Epithelial cell of proximal tubule (primary cell): ENCODE measurements around the gene PTOV1. TPM values are rescaled to one million over a fixed set of nuclear protein-coding genes. Genes with fewer than 3 reads are reported as not detected.
A peak's percentile ranks its signal among the peaks of the same experiment; 100 is the strongest.

Source experiments
- DNase-seq: peaks from one replicate; pipeline ENCODE4 v3.0.0-alpha.2; 2011; ENCODE audit warnings: low read depth
- H3K4me3 ChIP-seq: 2 replicates; pipeline ENCODE4 v1.5.1; 2011; ENCODE audit warnings: low read depth, mild to moderate bottlenecking, low read length
- total RNA-seq: library from RNA; depleted of rRNA; stranded (reverse); fragments of >200 nt; gene quantifications from 2 replicates; pipeline ENCODE4 v1.2.3, GENCODE V29; 2015
- TF ChIP-seq, protein P1 (sequence below): conservative IDR thresholded peaks from 2 replicates; pipeline ENCODE4 v1.5.1; 2012; ENCODE audit warnings: low read depth, mild to moderate bottlenecking, low read length

PTOV1 gene
- total RNA-seq, 1 donor from 2014 or later: 121 TPM

DNA sequence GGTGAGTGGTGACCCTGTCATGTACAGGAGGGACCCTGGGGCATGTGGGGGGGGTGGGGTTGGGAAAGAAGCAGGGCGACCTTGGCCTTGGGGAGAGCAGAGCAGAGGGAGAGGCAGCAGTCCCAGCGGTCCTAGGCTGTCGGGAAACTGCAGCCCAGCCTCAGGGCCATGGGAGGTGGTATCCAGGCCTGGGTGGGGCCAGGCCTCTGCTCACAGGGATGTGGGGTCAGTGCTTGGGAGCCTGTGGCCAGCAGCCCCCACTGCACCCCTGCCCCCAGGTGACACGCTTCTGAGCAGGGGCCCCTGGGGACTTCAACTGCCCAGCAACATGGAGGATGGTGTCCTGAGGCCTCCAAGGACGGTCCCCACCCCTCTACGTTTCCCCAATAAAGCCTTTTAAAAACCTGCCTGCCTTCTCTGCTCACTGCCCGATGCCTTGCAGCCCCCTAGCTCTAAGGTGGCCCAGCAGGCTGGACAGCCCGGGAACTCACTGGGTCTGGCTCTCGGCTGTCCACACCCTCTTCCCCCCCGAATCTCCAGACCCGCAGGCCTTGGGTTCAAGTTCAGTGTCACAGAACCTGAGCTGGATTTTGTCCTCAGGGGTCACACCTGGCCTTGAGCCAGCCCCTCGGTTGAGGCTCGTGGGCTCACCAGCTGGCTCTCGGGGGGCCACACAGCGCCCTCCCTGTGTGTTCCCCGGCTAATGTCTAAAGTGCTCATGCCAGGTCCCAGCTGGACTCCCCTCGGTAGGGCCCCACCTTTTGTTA, 9.6 kb downstream of the PTOV1 start:
- no peak overlapping the region for H3K4me3 ChIP-seq
- TF ChIP-seq, protein P1, sequence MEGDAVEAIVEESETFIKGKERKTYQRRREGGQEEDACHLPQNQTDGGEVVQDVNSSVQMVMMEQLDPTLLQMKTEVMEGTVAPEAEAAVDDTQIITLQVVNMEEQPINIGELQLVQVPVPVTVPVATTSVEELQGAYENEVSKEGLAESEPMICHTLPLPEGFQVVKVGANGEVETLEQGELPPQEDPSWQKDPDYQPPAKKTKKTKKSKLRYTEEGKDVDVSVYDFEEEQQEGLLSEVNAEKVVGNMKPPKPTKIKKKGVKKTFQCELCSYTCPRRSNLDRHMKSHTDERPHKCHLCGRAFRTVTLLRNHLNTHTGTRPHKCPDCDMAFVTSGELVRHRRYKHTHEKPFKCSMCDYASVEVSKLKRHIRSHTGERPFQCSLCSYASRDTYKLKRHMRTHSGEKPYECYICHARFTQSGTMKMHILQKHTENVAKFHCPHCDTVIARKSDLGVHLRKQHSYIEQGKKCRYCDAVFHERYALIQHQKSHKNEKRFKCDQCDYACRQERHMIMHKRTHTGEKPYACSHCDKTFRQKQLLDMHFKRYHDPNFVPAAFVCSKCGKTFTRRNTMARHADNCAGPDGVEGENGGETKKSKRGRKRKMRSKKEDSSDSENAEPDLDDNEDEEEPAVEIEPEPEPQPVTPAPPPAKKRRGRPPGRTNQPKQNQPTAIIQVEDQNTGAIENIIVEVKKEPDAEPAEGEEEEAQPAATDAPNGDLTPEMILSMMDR: no peak
- DNase-seq: no peak

DNA sequence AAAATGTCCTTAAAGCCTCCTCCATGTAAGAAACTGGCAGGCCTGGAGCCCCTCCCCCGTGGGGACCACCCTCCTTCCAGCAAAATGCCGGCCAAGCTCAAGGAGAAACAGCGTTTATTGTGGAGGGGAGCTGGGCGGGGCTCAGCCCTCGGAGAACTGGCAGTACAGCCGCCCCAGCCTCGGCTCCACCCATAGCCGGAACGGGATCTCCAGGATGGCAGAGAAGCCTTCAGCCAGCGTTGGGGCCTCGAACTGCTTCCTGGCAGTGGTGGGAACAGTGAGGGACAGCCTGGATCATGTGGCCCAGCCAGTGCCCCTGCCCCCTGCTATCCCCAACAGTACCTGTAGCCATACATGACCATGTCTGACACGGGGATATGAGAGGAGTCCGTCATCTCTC, 10.1 kb downstream of the PTOV1 start:
- DNase-seq: no peak
- H3K4me3 ChIP-seq: no peak overlapping the region
- TF ChIP-seq, protein P1: no peak

DNA sequence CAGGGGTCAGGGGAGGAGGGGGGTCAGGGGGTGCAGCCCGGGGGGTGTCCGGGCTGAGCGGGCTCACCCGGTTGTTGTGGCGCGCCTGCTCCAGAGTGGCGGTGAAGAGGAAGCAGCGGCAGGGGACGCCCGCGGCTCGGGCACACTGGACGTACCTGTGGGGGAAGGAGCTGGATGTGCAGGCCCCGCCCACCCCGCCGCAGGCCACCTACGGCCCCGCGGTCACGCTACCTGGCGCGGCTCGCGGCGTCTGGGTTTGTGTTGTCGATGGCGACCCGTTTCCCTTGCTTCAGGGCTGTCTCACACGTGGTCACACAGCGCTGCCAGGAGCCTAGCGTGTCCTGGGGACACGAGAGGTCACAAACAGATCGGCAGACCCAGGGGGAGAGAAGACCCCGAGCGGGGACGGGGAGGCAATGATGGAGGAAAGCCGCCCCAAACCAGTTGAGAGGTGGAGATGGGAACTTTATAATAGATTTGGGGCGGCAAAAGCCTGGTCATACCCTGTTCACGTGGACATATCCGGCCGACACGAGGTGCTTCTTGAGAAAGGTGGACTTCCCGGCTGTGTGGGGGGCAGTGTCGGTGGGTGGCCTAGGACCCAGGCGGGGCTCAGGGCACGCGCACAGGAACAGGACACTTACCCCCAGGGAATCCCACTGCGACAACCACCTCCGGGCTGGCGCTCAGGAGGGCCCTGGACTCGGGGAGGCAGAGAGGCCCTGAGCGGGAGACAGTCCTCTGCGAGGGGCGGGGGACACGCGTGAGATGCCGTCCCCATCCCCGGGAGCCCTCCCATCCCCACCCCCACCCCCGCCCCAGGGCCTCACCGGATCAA, 10.8 kb downstream of the PTOV1 start:
- H3K4me3 ChIP-seq: no peak overlapping the region
- TF ChIP-seq, protein P1: no peak
- DNase-seq: no peak

DNA sequence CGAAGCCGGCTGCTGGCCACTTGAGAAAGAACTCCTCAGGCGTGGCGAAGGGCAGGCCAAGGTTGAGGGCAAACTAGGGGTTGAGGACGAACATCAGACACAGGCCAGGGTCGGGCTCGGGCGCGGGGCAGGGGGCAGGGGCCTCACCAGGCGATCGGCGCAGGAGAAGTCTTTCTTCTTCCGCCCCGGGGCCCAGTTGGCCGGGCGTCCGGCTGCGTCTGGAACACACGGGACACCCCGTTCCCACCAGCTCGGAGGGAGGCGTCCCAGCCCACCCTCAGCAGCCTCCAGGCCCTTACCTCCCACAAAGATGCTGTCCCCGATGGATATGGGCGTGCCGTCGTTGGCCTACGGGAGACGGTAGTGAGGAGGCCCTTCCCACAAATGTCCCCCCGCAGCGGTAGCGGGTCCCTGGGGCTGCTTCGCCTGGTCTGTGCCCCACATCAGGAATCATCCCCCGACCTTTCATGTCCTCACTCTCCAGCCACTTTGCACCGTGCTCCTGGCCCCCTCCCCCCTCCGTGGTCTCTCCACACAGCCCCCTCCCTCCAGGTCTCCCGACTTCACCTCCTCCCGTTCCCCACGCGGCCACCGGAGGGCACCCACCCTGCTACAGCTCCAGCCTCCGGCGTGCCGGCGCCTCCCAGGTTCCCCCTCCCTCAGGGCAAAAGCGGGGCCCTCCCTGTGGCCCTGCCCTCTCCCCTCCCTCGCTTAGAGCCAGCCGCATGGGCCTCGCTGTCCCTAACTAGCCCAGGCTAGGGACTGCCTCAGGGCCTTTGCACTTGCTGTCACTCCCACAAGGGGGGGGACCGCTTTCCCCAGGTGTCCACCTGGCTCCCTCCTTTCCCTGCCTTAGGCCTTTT, 11.7 kb downstream of the PTOV1 start:
- no peak for DNase-seq
- H3K4me3 ChIP-seq: no peak overlapping the region
- TF ChIP-seq, protein P1: peak; percentile 27

DNA sequence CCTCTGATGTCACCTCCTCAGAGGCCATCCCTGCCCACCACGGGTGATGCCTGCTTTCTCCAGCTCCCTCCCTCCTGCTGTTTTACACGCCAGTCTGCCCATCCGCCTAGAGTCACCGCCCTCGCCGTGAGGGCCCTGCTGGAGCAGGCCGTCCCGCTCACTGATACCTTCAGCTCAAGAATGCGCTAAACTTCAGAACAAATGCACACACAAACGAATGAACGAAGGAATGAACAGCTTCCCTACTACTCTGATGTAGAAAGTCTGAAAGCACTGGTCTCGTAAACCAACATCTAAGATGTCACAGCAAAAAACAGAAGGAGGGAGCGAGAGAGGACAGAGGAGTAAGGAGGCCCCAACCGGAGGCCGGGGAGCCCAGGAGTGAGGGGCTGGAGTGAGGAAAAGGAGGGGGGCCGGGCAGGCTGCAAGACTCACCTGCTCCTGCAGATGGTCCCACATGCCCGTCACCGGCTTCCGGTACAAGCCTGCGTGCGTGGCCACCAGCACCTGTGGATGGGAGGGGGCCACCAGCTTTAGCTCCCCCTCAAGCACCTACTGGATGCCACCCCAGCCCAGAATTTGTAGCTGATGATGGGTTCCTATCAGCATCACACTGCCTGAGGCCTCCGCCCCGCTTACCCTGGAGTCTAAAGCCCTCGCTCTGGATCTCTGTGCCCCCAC, 12.4 kb downstream of the PTOV1 start:
- no peak overlapping the region for H3K4me3 ChIP-seq

DNA sequence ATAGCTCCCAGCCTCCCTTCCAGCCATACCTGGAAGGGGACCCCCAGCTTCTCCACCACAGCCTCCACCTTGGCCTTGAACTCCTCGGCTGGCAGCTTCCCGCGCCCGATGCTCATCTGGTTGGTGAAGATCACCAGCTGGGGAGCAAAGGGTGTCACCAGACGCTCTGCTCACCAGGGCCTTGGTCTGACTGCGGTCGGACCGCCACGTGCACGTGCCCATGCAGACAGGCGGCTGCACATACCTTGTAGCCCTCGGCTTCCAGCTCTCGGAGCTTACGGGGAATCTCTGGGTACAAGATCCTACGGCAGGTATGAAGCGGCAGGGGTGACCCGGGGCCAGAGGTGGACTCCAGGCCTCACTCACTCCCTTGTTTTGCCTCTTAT, 13.0 kb downstream of the PTOV1 start:
- H3K4me3 ChIP-seq: no peak overlapping the region
- DNase-seq: no peak
- TF ChIP-seq, protein P1: no peak

More for the DNA sequence above, 12.4 kb downstream of the PTOV1 start:
- DNase-seq: no peak
- TF ChIP-seq, protein P1: no peak
